ENCODE measurements around the gene DCST2. TPM values are rescaled to one million over a fixed set of nuclear protein-coding genes. Genes with fewer than 3 reads are reported as not detected.

Gene DCST2
- polyA plus RNA-seq, 2 of the 4 experiments (the other 2 are of a cell fraction) = 0.23 to 1.0 TPM

DNA sequence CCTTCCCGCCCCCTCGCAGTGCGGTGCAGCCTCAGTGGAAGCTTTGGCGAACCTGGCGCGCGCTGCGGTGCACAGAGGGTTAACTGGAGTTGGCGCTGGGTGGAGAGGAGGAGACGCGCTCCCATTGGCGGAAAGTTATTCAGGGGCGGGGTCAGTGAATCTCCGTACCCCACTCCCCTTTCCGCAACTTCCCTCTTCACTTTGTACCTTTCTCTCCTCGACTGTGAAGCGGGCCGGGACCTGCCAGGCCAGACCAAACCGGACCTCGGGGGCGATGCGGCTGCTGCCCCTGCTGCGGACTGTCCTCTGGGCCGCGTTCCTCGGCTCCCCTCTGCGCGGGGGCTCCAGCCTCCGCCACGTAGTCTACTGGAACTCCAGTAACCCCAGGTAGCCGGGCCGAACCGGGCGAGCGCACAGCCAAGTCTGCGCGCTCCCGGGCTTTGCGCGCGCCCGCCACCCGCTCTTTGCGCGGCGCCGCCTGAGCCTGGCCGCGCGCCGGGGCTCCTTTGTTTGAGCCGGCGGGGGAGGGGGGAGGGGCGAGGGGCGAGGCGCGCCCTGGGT, 30.0 kb upstream of the DCST2 start, which contains the start of gene EFNA4:
EFNA4 (plus strand) TSS at position 191 of the 561 bp plus-strand sequence; CDS start at position 275, 84 bp downstream.
- ChIA-PET POLR2A (interaction anchor here (0.5 to 1.7 kb wide), 4 partner anchors 21 to 109 kb away, joined by 3 to 5 read pairs (median 3); partner anchors contain the start of genes KRTCAP2 and PYGO2), CTCF (interaction anchor here (0.5 to 27.3 kb wide), 9 partner anchors 9 to 656 kb away, joined by 3 to 350 read pairs (median 4); partner anchors contain the start of genes ADAM15, EFNA3 and KRTCAP2)
- Histone ChIP-seq H3K4me2 (peak within 1 kb of the TSS; percentile 91), H3K4me1 (peaks cover 23% of the 10 kb centered on the region), H3K27ac (peak within 1 kb of the TSS; percentile 81 to 91), H3K4me3 (peak within 1 kb of the TSS; percentile 77), H3K9me3 (no peaks in the 10 kb centered on the region)
- peak in 1 of 2 experiments; percentile 50; a peak in 2 of 5 replicates for TF ChIP-seq JUN (IDR thresholded peaks at IDR 0.05)
- TF ChIP-seq EHMT2 (IDR thresholded peaks at IDR 0.05; ENCODE audit: low read depth) = no peak
- TF ChIP-seq, protein P1, sequence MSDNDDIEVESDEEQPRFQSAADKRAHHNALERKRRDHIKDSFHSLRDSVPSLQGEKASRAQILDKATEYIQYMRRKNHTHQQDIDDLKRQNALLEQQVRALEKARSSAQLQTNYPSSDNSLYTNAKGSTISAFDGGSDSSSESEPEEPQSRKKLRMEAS (IDR thresholded peaks at IDR 0.05) = peak; percentile 38; the same call in 1 of the 2 replicates
- TF ChIP-seq RFX5 (IDR thresholded peaks at IDR 0.05) = 0 out of 2 replicates have a peak, but pooled peaks have one; percentile 39
- TF ChIP-seq POLR2A (IDR thresholded peaks at IDR 0.05; ENCODE audit: low read length) = peak; percentile 77
- peak; percentile 57; the same call in 1 of the 2 replicates for TF ChIP-seq PHF8 (IDR thresholded peaks at IDR 0.05; ENCODE audit: borderline replicate concordance, low read depth)
- TF ChIP-seq CBX2 (IDR thresholded peaks at IDR 0.05; ENCODE audit: borderline replicate concordance, low read depth) = no peak
- under 1% methylated on average over 32 of the region's 57 CpGs for WGBS (ENCODE audit: missing lambda C conversion rate)
- ATAC-seq (peak; percentile 72 to 86), DNase-seq (ENCODE audit: low read depth in 1 of 2, low spot score in 1 of 2) (peak; percentile 89 to 91), FAIRE-seq (peak; percentile 76)

DNA sequence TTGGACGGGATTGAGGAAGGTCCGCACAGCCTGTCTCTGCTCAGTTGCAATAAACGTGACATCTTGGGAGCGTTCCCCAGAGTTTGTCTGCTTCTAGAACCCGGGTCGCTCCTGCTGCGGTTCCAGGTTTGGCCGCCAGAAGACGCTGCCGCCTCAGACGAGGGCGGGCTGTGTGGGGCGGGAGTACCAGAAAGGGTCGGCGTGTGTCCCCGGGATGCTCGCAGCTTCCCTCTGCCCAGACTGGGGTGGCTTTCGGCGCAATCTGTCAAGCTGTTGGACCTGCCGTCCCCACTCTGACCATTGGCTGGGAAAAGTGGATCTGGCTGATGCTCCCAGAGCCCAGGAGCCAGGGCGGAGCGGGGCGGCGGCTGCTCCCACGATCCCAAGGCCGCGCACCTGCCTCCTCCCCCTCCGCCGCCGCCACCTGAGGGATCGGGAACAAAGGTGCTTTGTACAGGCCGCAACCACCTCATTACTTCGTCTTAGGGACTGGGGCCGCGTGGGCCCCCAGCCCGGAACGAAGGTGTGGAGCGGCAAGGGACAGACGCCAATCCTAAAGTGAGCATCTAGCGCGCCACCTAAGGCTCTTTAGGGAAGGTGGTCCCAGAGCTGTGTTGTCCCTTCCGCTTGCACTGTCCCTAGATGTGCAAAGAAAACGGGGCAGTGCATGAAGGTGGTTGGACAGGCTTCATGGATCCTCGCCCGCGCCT, 29.3 kb upstream of the DCST2 start:
- Histone ChIP-seq H3K4me1 (peaks cover 23% of the 10 kb centered on the region), H3K27ac (peak overlapping the region in 1 of 2 experiments; percentile 35; a peak in 2 of 6 replicates), H3K4me2 (peak overlapping the region; percentile 91), H3K9me3 (no peaks in the 10 kb centered on the region), H3K4me3 (peak overlapping the region; percentile 77)
- 11% methylated on average over 31 of the region's 46 CpGs for WGBS (ENCODE audit: missing lambda C conversion rate)
- ATAC-seq (peak; percentile 57 to 76), FAIRE-seq (no peak), DNase-seq (ENCODE audit: low read depth in 1 of 2, low spot score in 1 of 2) (peak; percentile 72 to 76)
- ChIA-PET CTCF (interaction anchor here (0.5 to 27.3 kb wide), 10 partner anchors 10 to 656 kb away, joined by 3 to 350 read pairs (median 4); partner anchors contain the start of genes ADAM15, EFNA3 and KRTCAP2), POLR2A (interaction anchor here (0.5 to 1.7 kb wide), 3 partner anchors 22 to 110 kb away, joined by 3 to 5 read pairs (median 3); partner anchors contain the start of gene KRTCAP2)
- TF ChIP-seq KDM1A (IDR thresholded peaks at IDR 0.05; ENCODE audit: low read depth) (0 out of 2 replicates have a peak, but pooled peaks have one; percentile 27), SMC3 (IDR thresholded peaks at IDR 0.05) (peak; percentile 80), FOSB (CRISPR knock-in tag; IDR thresholded peaks at IDR 0.05) (no peak), POLR2AphosphoS2 (conservative IDR thresholded peaks at IDR 0.05; ENCODE audit: low read length) (no peak), RAD21 (conservative IDR thresholded peaks at IDR 0.05 in 1 of 2, IDR thresholded peaks at IDR 0.05 in 1 of 2) (peak; percentile 75 to 85)
- TF ChIP-seq, protein P2, sequence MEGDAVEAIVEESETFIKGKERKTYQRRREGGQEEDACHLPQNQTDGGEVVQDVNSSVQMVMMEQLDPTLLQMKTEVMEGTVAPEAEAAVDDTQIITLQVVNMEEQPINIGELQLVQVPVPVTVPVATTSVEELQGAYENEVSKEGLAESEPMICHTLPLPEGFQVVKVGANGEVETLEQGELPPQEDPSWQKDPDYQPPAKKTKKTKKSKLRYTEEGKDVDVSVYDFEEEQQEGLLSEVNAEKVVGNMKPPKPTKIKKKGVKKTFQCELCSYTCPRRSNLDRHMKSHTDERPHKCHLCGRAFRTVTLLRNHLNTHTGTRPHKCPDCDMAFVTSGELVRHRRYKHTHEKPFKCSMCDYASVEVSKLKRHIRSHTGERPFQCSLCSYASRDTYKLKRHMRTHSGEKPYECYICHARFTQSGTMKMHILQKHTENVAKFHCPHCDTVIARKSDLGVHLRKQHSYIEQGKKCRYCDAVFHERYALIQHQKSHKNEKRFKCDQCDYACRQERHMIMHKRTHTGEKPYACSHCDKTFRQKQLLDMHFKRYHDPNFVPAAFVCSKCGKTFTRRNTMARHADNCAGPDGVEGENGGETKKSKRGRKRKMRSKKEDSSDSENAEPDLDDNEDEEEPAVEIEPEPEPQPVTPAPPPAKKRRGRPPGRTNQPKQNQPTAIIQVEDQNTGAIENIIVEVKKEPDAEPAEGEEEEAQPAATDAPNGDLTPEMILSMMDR (IDR thresholded peaks at IDR 0.05) = peak; percentile 58
- TF ChIP-seq, protein P1 (IDR thresholded peaks at IDR 0.05) = 0 out of 2 replicates have a peak, but pooled peaks have one; percentile 25

DNA sequence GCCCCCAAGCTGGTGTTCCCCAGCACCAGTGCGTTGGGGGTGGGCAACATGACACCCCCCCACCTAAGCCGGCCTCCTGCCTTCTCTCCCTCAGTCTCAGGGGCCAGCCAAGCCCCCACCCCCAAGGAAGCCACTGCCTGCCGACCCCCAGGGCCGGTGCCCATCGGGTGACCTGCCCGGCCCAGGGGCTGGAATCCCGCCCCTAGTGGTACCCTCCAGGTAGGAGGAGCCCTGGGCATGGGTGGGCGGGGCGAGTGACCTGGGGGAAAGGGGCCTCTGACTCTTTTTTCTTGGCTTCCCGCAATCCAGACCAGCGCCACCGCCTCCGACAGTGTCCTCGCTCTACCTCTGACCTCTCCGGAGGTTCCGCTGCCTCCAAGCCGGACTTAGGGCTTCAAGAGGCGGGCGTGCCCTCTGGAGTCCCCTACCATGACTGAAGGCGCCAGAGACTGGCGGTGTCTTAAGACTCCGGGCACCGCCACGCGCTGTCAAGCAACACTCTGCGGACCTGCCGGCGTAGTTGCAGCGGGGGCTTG, 28.6 kb upstream of the DCST2 start:
- ChIA-PET CTCF (interaction anchor here (0.5 to 27.3 kb wide), 26 partner anchors 9 to 580 kb away, joined by 3 to 350 read pairs (median 4); partner anchors contain the start of genes ADAM15, EFNA3 and KRTCAP2), POLR2A (interaction anchor here (0.7 to 1.7 kb wide), 2 partner anchors 23 to 89 kb away, joined by 5 to 22 read pairs; no protein-coding TSS in a partner anchor)
- TF ChIP-seq PHF8 (IDR thresholded peaks at IDR 0.05; ENCODE audit: borderline replicate concordance, low read depth) = no peak
- no peak for TF ChIP-seq ZNF302 (CRISPR knock-in tag; IDR thresholded peaks at IDR 0.05)
- TF ChIP-seq ESRRA (IDR thresholded peaks at IDR 0.05; ENCODE audit: borderline replicate concordance, low read length) = no peak
- TF ChIP-seq POLR2AphosphoS2 (conservative IDR thresholded peaks at IDR 0.05; ENCODE audit: low read length) = no peak
- no peak for TF ChIP-seq SREBF2 (IDR thresholded peaks at IDR 0.05)
- no peak for TF ChIP-seq ZFP36 (IDR thresholded peaks at IDR 0.05; ENCODE audit: borderline replicate concordance, partially characterized antibody)
- no peak for TF ChIP-seq HOXB13 (CRISPR knock-in tag; IDR thresholded peaks at IDR 0.05; ENCODE audit: low read depth)
- no peak for TF ChIP-seq FOSL2 (IDR thresholded peaks at IDR 0.05)
- no peak for TF ChIP-seq FOSL2 (CRISPR knock-in tag; IDR thresholded peaks at IDR 0.05)
- TF ChIP-seq RFX5 (IDR thresholded peaks at IDR 0.05) = no peak
- TF ChIP-seq CHD4 (IDR thresholded peaks at IDR 0.05; ENCODE audit: borderline replicate concordance) = no peak
- no peak for TF ChIP-seq ELK1 (IDR thresholded peaks at IDR 0.05; ENCODE audit: low read depth, low read length)
- no peak for TF ChIP-seq RAD21 (conservative IDR thresholded peaks at IDR 0.05 in 1 of 2, IDR thresholded peaks at IDR 0.05 in 1 of 2)
- no peak for TF ChIP-seq FOXS1 (CRISPR knock-in tag; IDR thresholded peaks at IDR 0.05)
- TF ChIP-seq POLR2A (IDR thresholded peaks at IDR 0.05; ENCODE audit: low read length) = no peak
- TF ChIP-seq, protein P3, sequence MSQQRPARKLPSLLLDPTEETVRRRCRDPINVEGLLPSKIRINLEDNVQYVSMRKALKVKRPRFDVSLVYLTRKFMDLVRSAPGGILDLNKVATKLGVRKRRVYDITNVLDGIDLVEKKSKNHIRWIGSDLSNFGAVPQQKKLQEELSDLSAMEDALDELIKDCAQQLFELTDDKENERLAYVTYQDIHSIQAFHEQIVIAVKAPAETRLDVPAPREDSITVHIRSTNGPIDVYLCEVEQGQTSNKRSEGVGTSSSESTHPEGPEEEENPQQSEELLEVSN (IDR thresholded peaks at IDR 0.05; ENCODE audit: borderline replicate concordance, low read depth) = no peak
- peak overlapping the region in 1 of 2 experiments; percentile 72; a peak in 2 of 6 replicates for H3K27ac ChIP-seq
- H3K4me1 ChIP-seq = peaks cover 23% of the 10 kb centered on the region
- H3K4me2 ChIP-seq = peak overlapping the region; percentile 91
- peak overlapping the region; percentile 77; the same call in 1 of the 3 replicates for H3K4me3 ChIP-seq
- 54% methylated on average over 5 of the region's 29 CpGs for WGBS (ENCODE audit: missing lambda C conversion rate)
- ATAC-seq (peak; percentile 33 to 68; a peak in 4 of 6 replicates), FAIRE-seq (no peak), DNase-seq (ENCODE audit: low read depth in 1 of 2, low spot score in 1 of 2) (no peak)
- H3K9me3 ChIP-seq = no peaks in the 10 kb centered on the region

All from A549 (cell line).